HG02610 (cell line): ENCODE results near the gene ASCL5.
A peak's percentile ranks its signal among the peaks of the same experiment; 100 is the strongest.

ENCODE experiments used
- ATAC-seq: cut with Tn5 transposase; IDR thresholded peaks from one replicate; pipeline ENCODE4 v1.9.1; 2021; ENCODE audit warnings: mild to moderate bottlenecking, moderate library complexity; ENCODE audit not compliant: unreplicated experiment

ASCL5 gene

GRCh38 chr1:201153474-201154388 is 26.7 kb upstream of the ASCL5 start:
- ATAC-seq = peak; percentile 68

GRCh38 chr1:201149400-201149799 is 22.4 kb upstream of the ASCL5 start:
- ATAC-seq = no peak

GRCh38 chr1:201147396-201148015 is 20.5 kb upstream of the ASCL5 start:
- ATAC-seq = no peak

- ATAC-seq = no peak
Measured at GRCh38 chr1:201146626-201147390, 19.8 kb upstream of the ASCL5 start.

- no peak for ATAC-seq
Measured at GRCh38 chr1:201145816-201146215, 18.8 kb upstream of the ASCL5 start.

GRCh38 chr1:201145132-201145531 is 18.1 kb upstream of the ASCL5 start:
- no peak for ATAC-seq

GRCh38 chr1:201144701-201145100 is 17.7 kb upstream of the ASCL5 start:
- no peak for ATAC-seq

- no peak for ATAC-seq
Measured at GRCh38 chr1:201143726-201144635, 17.0 kb upstream of the ASCL5 start.

- no peak for ATAC-seq
Measured at GRCh38 chr1:201142849-201143725, 16.1 kb upstream of the ASCL5 start.

- ATAC-seq = no peak
Measured at GRCh38 chr1:201142011-201142848, 15.2 kb upstream of the ASCL5 start.

GRCh38 chr1:201141418-201141817 is 14.4 kb upstream of the ASCL5 start:
- no peak for ATAC-seq

- no peak for ATAC-seq
Measured at GRCh38 chr1:201140941-201141260, 13.9 kb upstream of the ASCL5 start.

GRCh38 chr1:201140235-201140940 is 13.4 kb upstream of the ASCL5 start:
- ATAC-seq = no peak

- no peak for ATAC-seq
Measured at GRCh38 chr1:201139756-201140155, 12.8 kb upstream of the ASCL5 start.

GRCh38 chr1:201139306-201139705 is 12.3 kb upstream of the ASCL5 start:
- no peak for ATAC-seq

- no peak for ATAC-seq
Measured at GRCh38 chr1:201138311-201138840, 11.4 kb upstream of the ASCL5 start.

GRCh38 chr1:201137579-201138310 is 10.8 kb upstream of the ASCL5 start:
- ATAC-seq = no peak
